Adrenal gland (tissue), 12 donors: ENCODE data around the gene PCDHGA9. TPM values are rescaled to one million over a fixed set of nuclear protein-coding genes. Genes with fewer than 3 reads are reported as not detected.
A peak's percentile ranks its signal among the peaks of the same experiment; 100 is the strongest.
"Not testable (repeated sequence)": the region's sequence is repeated elsewhere in the genome, so short reads cannot be mapped to it uniquely, and the experiment has no call there.

Experiments
- DNase-seq, 7 donors: peaks; one replicate each; pipeline ENCODE4 v3.0.0-alpha.2; 2019 to 2020
- H3K27ac ChIP-seq, 5 donors: fragments of 200-600 bp; sonication (generic) in 4 of 5; 1 replicate in 3 of 5; 2 replicates in 2 of 5; pipeline versions ENCODE4 v1.5.1 to v1.8.0; 2016 to 2020; ENCODE audit warnings: mild to moderate bottlenecking in 1 of 5
- H3K27me3 ChIP-seq: fragments of 200-600 bp; 2 replicates; pipeline ENCODE4 v1.8.0; 2021
- H3K36me3 ChIP-seq, 2 donors: fragments of 200-600 bp; replicated peaks in 1 of 2; 1 replicate in 1 of 2; 2 replicates in 1 of 2; pipeline versions ENCODE4 v1.5.1 to v1.8.0; 2018 to 2022
- H3K4me1 ChIP-seq, 2 donors: fragments of 200-600 bp; replicated peaks in 1 of 2; 1 replicate in 1 of 2; 2 replicates in 1 of 2; pipeline versions ENCODE4 v1.5.1 to v1.8.0; 2018 to 2021
- H3K4me3 ChIP-seq, 4 donors: fragments of 200-600 bp; sonication (generic) in 3 of 4; one replicate each; pipeline ENCODE4 v1.5.1; 2016 to 2018
- H3K9me3 ChIP-seq, 3 donors: fragments of 200-600 bp; sonication (generic) in 1 of 3; replicated peaks in 1 of 3; 1 replicate in 2 of 3; 2 replicates in 1 of 3; pipeline versions ENCODE4 v1.5.1 to v1.8.0; 2016 to 2021
- CTCF ChIP-seq, 6 experiments: fragments of 450-650 bp in 4 of 6; fragments of 200-600 bp in 2 of 6; sonication (generic) in 1 of 6; IDR thresholded peaks; 1 replicate in 5 of 6; 2 replicates in 1 of 6; pipeline versions ENCODE4 v1.5.1 to v1.8.0; 2016 to 2021; ENCODE audit warnings: antibody characterized with exemption in 6 of 6, mild to moderate bottlenecking in 2 of 6, moderate library complexity in 1 of 6
- POLR2A ChIP-seq, 2 donors: fragments of 450-650 bp; IDR thresholded peaks; one replicate each; pipeline ENCODE4 v1.6.1; 2017; ENCODE audit warnings: antibody characterized with exemption in 2 of 2, mild to moderate bottlenecking in 2 of 2, moderate library complexity in 1 of 2
- WGBS, 4 donors: extraction: QIAGEN DNeasy Blood & Tissue Kit in 2 of 4; methylation state at CpG; one replicate each; pipeline versions ENCODE4 v1.1.5 to v1.1.7; 2013 to 2017; 5-methylcytosine and 5-hydroxymethylcytosine counted together
- intact Hi-C, 2 donors: fragments of 100-400 bp; cut with DNase I; formaldehyde crosslinking; loops; one replicate each; pipeline versions ENCODE4 v1.14.1 to v1.15.0; 2022 to 2023
- polyA plus RNA-seq, 3 donors: library from polyadenylated mRNA; stranded (reverse); fragments of 200-250 nt in 2 of 3; fragments of 350-450 nt in 1 of 3; fragmentation: Illumina TruSeq in 1 of 3; extraction: RNeasy Lipid Tissue Mini Kit (QIAGEN cat#74804) in 1 of 3; gene quantifications; one replicate each; pipeline ENCODE4 v1.2.3, GENCODE V29; 2013 to 2014
- total RNA-seq, 9 donors: library from RNA; depleted of rRNA in 4 of 9; stranded (reverse); fragments of >200 nt in 4 of 9; fragments of 120-200 nt in 1 of 9; fragmentation: NEBNext Ultra II Directional in 1 of 9; extraction: Animal tissue kit (Norgen Biotek cat#: 25700) in 1 of 9; gene quantifications; one replicate each; pipeline versions ENCODE4 v1.1.0 to v1.2.4, GENCODE V29; 2013 to 2023
- donor health status: healthy with polysubstance abuse.
- donor health status: Bipolar disorder and iron deficiency.
- donor health status: DM: yes; HTN: yes; CAD: no.
- donor health status: DM: no; HTN: no; CAD: no.
- donor health status: DM: no; HTN: no; CAD: no.
- donor health status: DM: yes; HTN: yes; CAD: no.

The PCDHGA9 gene
- total and polyA plus RNA-seq, 12 donors = 0.17 to 8.6 (median 5.1) TPM

DNA sequence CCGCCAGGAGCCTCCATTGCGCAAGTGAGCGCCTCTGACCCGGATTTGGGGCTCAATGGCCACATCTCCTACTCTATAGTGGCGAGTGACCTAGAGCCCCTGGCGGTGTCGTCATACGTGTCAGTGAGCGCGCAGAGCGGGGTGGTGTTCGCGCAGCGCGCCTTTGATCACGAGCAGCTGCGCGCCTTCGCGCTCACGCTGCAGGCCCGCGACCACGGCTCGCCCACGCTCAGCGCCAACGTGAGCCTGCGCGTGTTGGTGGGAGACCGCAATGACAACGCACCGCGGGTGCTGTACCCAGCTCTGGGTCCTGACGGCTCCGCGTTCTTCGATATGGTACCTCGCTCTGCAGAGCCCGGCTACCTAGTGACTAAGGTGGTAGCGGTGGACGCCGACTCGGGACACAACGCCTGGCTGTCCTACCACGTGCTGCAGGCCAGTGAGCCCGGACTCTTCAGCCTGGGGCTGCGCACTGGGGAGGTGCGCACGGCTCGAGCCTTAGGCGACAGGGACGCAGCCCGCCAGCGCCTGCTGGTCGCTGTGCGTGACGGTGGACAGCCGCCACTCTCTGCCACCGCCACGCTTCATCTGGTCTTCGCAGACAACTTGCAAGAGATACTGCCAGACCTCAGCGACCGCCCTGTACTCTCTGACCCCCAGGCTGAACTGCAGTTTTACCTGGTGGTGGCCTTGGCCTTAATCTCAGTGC lies 7.2 kb downstream of the PCDHGA9 start:
- no peak for TF ChIP-seq CTCF (IDR thresholded peaks at IDR 0.05)
- TF ChIP-seq POLR2A (IDR thresholded peaks at IDR 0.05) = no peak
- DNase-seq = no peak
- Histone ChIP-seq H3K4me3 (no peak overlapping the region), H3K4me1 (no peaks in the 10 kb centered on the region), H3K27ac (no peak overlapping the region), H3K27me3 (no peaks in the 10 kb centered on the region), H3K9me3 (peaks cover 0 to 60% (median 8%) of the 10 kb centered on the region in 3 donors), H3K36me3 (no peaks in the 10 kb centered on the region)
- WGBS, 4 donors = 15 to 26% (median 21%) methylated on average over 24 to 64 of the region's 64 CpGs
- intact Hi-C loops = loop anchor here (5.0 to 10.0 kb wide), 5 partner anchors 95 to 185 kb away; partner anchors contain the start of gene PCDHB14 (in 1 of the 2)

- Histone ChIP-seq H3K27ac (no peak overlapping the region), H3K27me3 (no peaks in the 10 kb centered on the region), H3K36me3 (no peaks in the 10 kb centered on the region), H3K4me1 (no peaks in the 10 kb centered on the region), H3K4me3 (no peak overlapping the region), H3K9me3 (peaks cover 0 to 52% (median 6%) of the 10 kb centered on the region in 3 donors)
- intact Hi-C loops = loop anchor here (5.0 to 10.0 kb wide), 5 partner anchors 97 to 187 kb away; partner anchors contain the start of gene PCDHB14 (in 1 of the 2)
- TF ChIP-seq POLR2A (IDR thresholded peaks at IDR 0.05) (no peak), CTCF (IDR thresholded peaks at IDR 0.05) (no peak)
- no peak for DNase-seq
- 56 to 73% (median 64%) methylated on average over 3 of the region's 3 CpGs for WGBS, 4 donors
Observed at GRCh38 chr5:141411575-141411974, 9.0 kb downstream of the PCDHGA9 start.

- no peaks in the 10 kb centered on the region for H3K36me3 ChIP-seq
- intact Hi-C loops = loop anchor here (5.0 to 10.0 kb wide), 5 partner anchors 98 to 188 kb away; partner anchors contain the start of gene PCDHB14 (in 1 of the 2)
- H3K4me1 ChIP-seq = no peaks in the 10 kb centered on the region
- TF ChIP-seq CTCF (IDR thresholded peaks at IDR 0.05) = peak; percentile 19 to 44 (median 38)
- TF ChIP-seq POLR2A (IDR thresholded peaks at IDR 0.05) = no peak
- peak within 1 kb of the TSS in 1 of 5 donors; percentile 40 for H3K27ac ChIP-seq
- 9 to 20% (median 14%) methylated on average over 31 of the region's 31 CpGs for WGBS, 4 donors
- peak in 6 of 7 donors; percentile 34 to 68 (median 46) for DNase-seq
- no peaks in the 10 kb centered on the region for H3K27me3 ChIP-seq
- H3K9me3 ChIP-seq = peaks cover 0 to 48% (median 0%) of the 10 kb centered on the region in 3 donors
- peak within 1 kb of the TSS in 2 of 4 donors; percentile 6 to 43 for H3K4me3 ChIP-seq
Observed at GRCh38 chr5:141412854-141413539, 10.4 kb downstream of the PCDHGA9 start, which contains the start of gene PCDHGA10. Gene PCDHGA10 (plus strand): TSS chr5:141412987. CDS start chr5:141413176, 189 bp downstream.

GRCh38 chr5:141413540-141414069 lies 11.0 kb downstream of the PCDHGA9 start:
- no peak for DNase-seq
- intact Hi-C loops = loop anchor here (5.0 to 10.0 kb wide), 5 partner anchors 99 to 189 kb away; partner anchors contain the start of gene PCDHB14 (in 1 of the 2)
- Histone ChIP-seq H3K36me3 (no peaks in the 10 kb centered on the region), H3K27ac (no peak overlapping the region), H3K27me3 (no peaks in the 10 kb centered on the region), H3K4me1 (no peaks in the 10 kb centered on the region), H3K4me3 (peak overlapping the region in 2 of 4 donors; percentile 6 to 43), H3K9me3 (peaks cover 0 to 49% (median 0%) of the 10 kb centered on the region in 3 donors)
- TF ChIP-seq CTCF (IDR thresholded peaks at IDR 0.05) (no peak), POLR2A (IDR thresholded peaks at IDR 0.05) (no peak)
- WGBS, 4 donors = 9 to 16% (median 13%) methylated on average over 21 to 25 of the region's 25 CpGs

DNA sequence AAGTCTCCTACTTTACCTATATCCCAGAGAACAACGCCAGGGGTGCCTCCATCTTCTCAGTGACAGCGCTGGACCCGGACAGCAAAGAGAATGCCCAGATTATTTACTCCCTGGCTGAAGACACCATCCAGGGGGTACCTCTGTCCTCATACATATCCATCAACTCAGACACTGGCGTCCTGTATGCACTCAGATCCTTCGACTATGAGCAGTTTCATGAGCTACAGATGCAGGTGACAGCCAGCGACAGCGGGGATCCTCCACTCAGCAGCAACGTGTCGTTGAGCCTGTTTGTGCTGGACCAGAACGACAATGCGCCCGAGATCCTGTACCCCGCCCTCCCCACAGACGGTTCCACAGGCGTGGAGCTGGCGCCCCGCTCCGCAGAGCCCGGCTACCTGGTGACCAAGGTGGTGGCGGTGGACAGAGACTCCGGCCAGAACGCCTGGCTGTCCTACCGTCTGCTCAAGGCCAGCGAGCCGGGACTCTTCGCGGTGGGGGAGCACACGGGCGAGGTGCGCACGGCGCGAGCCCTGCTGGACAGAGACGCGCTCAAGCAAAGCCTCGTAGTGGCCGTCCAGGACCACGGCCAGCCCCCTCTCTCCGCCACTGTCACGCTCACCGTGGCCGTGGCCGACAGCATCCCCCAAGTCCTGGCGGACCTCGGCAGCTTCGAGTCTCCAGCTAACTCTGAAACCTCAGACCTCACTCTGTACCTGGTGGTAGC lies 12.1 kb downstream of the PCDHGA9 start:
- not testable (repeated sequence) for H3K4me3 ChIP-seq, H3K36me3 ChIP-seq, H3K27me3 ChIP-seq, DNase-seq, H3K4me1 ChIP-seq, H3K27ac ChIP-seq
- intact Hi-C loops = loop anchor here (5.0 to 10.0 kb wide), 5 partner anchors 100 to 190 kb away; partner anchors contain the start of gene PCDHB14 (in 1 of the 2)
- peaks cover 0 to 49% (median 0%) of the 10 kb centered on the region in 3 donors for H3K9me3 ChIP-seq
- 22 to 36% (median 22%) methylated on average over 5 to 46 of the region's 46 CpGs for WGBS, 4 donors

GRCh38 chr5:141415275-141415618 lies 12.7 kb downstream of the PCDHGA9 start:
- not testable (repeated sequence) for H3K27me3 ChIP-seq, H3K27ac ChIP-seq, H3K4me3 ChIP-seq, H3K4me1 ChIP-seq, DNase-seq, H3K36me3 ChIP-seq
- 20 to 43% (median 28%) methylated on average over 6 to 24 of the region's 24 CpGs for WGBS, 4 donors
- H3K9me3 ChIP-seq = peaks cover 0 to 49% (median 5%) of the 10 kb centered on the region in 3 donors
- intact Hi-C loops = loop anchor here (10.0 kb wide), 4 partner anchors 100 to 190 kb away; partner anchors contain the start of gene PCDHB14 (in 1 of the 2)
